GM12891 (cell line): Measurements from ENCODE around the gene SPATA6L.

Source experiments
- POLR2A ChIP-seq: IDR thresholded peaks from 2 replicates; pipeline ENCODE4 v1.6.1; 2011; ENCODE audit warnings: low read depth, low read length, control low read depth
- POLR2AphosphoS5 ChIP-seq: IDR thresholded peaks from 2 replicates; pipeline ENCODE4 v1.6.1; 2011; ENCODE audit warnings: low read depth, low read length, control low read depth
- SPI1 ChIP-seq: IDR thresholded peaks from 2 replicates; pipeline ENCODE4 v1.6.1; 2011; ENCODE audit warnings: low read depth, low read length, control low read depth
- TAF1 ChIP-seq: IDR thresholded peaks from 2 replicates; pipeline ENCODE4 v1.6.1; 2011; ENCODE audit warnings: low read depth, low read length, control low read depth

GRCh38 chr9:4690144-4690543 lies 23.9 kb upstream of the SPATA6L start:
- no peak for TF ChIP-seq POLR2A
- TF ChIP-seq POLR2AphosphoS5, result no peak
- peak; percentile 47; the same call in 1 of the 2 replicates for TF ChIP-seq SPI1
- no peak for TF ChIP-seq TAF1
